Neural cell (in vitro differentiated cells): ENCODE results near the gene TMEM252. TPM values are rescaled to one million over a fixed set of nuclear protein-coding genes. Genes with fewer than 3 reads are reported as not detected.

Experiments
- H2AFZ ChIP-seq: fragments of 200-600, 300-800 bp; sonication (generic), shearing (Covaris generic); 2 replicates; pipeline ENCODE4 v1.6.0; 2014; ENCODE audit warnings: low read depth, mild to moderate bottlenecking, antibody characterized with exemption, low read length, moderate library complexity
- H3F3A ChIP-seq: fragments of 200-600 bp; shearing (Covaris generic); 2 replicates; pipeline ENCODE4 v1.6.1; 2016; ENCODE audit warnings: mild to moderate bottlenecking, moderate library complexity, mixed read lengths, antibody characterized with exemption, low read length; ENCODE audit not compliant: insufficient read depth, poor library complexity, severe bottlenecking
- H3K27ac ChIP-seq: fragments of 200-600, 300-800 bp; sonication (generic), shearing (Covaris generic); 2 replicates; pipeline ENCODE4 v1.5.1; 2014; ENCODE audit warnings: mild to moderate bottlenecking, low read length, moderate library complexity
- H3K27me3 ChIP-seq: fragments of 300-800, 200-600 bp; sonication (generic), shearing (Covaris generic); 2 replicates; pipeline ENCODE4 v1.6.0; 2014; ENCODE audit warnings: mild to moderate bottlenecking, low read depth, low read length, moderate library complexity; ENCODE audit not compliant: insufficient read depth
- H3K36me3 ChIP-seq: fragments of 300-800, 200-600 bp; sonication (generic), shearing (Covaris generic); 2 replicates; pipeline ENCODE4 v1.5.1; 2014; ENCODE audit warnings: mild to moderate bottlenecking, antibody characterized with exemption, low read length, moderate library complexity; ENCODE audit not compliant: insufficient read depth
- H3K4me2 ChIP-seq: fragments of 300-800, 200-600 bp; sonication (generic), shearing (Covaris generic); 2 replicates; pipeline ENCODE4 v1.6.0; 2014; ENCODE audit warnings: mild to moderate bottlenecking, low read length
- H3K4me3 ChIP-seq: fragments of 300-800, 200-600 bp; sonication (generic), shearing (Covaris generic); 2 replicates; pipeline ENCODE4 v1.5.1; 2014; ENCODE audit warnings: mild to moderate bottlenecking, low read length, moderate library complexity
- H3K79me2 ChIP-seq: fragments of 200-600 bp; shearing (Covaris generic); replicated peaks from 2 replicates; pipeline ENCODE4 v1.6.0; 2014; ENCODE audit warnings: mild to moderate bottlenecking, low read length, moderate library complexity; ENCODE audit not compliant: insufficient read depth
- H3K9ac ChIP-seq: fragments of 300-800, 200-600 bp; sonication (generic), shearing (Covaris generic); 2 replicates; pipeline ENCODE4 v1.6.1; 2016; ENCODE audit warnings: mild to moderate bottlenecking, low read length, mixed read lengths
- H3K9me2 ChIP-seq: fragments of 200-600 bp; shearing (Covaris generic); 2 replicates; pipeline ENCODE4 v1.6.1; 2016; ENCODE audit warnings: mild to moderate bottlenecking, low read length, mixed read lengths; ENCODE audit not compliant: insufficient read depth
- H3K9me3 ChIP-seq: fragments of 200-600, 300-800 bp; sonication (generic), shearing (Covaris generic); 2 replicates; pipeline ENCODE4 v1.6.1; 2016; ENCODE audit warnings: mild to moderate bottlenecking, mixed run types, low read length, moderate library complexity, mixed read lengths
- H4K20me1 ChIP-seq: fragments of 200-600 bp; shearing (Covaris generic); 2 replicates; pipeline ENCODE4 v1.6.1; 2016; ENCODE audit warnings: mild to moderate bottlenecking, mixed run types; ENCODE audit not compliant: insufficient read depth
- EP300 ChIP-seq: fragments of 450-650 bp; conservative IDR thresholded peaks from 2 replicates; pipeline ENCODE4 v1.6.1; 2014; ENCODE audit warnings: antibody characterized with exemption, mild to moderate bottlenecking, moderate library complexity; ENCODE audit not compliant: poor library complexity, severe bottlenecking
- EZH2 ChIP-seq: fragments of 200-600, 300-800 bp; shearing (Covaris generic), sonication (generic); IDR thresholded peaks from 2 replicates; pipeline ENCODE4 v1.6.1; 2014; ENCODE audit warnings: antibody characterized with exemption, low read length, borderline replicate concordance, mild to moderate bottlenecking; ENCODE audit not compliant: insufficient read depth, poor library complexity, severe bottlenecking
- MXI1 ChIP-seq: fragments of 450-650 bp; conservative IDR thresholded peaks from 2 replicates; pipeline ENCODE4 v1.6.1; 2014; ENCODE audit warnings: antibody characterized with exemption, mild to moderate bottlenecking; ENCODE audit not compliant: poor library complexity, severe bottlenecking
- POLR2AphosphoS5 ChIP-seq: IDR thresholded peaks from 2 replicates; pipeline ENCODE4 v1.6.1; 2012
- RAD21 ChIP-seq: fragments of 450-650 bp; conservative IDR thresholded peaks from 2 replicates; pipeline ENCODE4 v1.6.1; 2014; ENCODE audit warnings: antibody characterized with exemption, mild to moderate bottlenecking, moderate library complexity
- SMC3 ChIP-seq: fragments of 450-650 bp; conservative IDR thresholded peaks from 2 replicates; pipeline ENCODE4 v1.6.1; 2014; ENCODE audit warnings: antibody characterized with exemption, mild to moderate bottlenecking, moderate library complexity; ENCODE audit not compliant: poor library complexity
- TAF1 ChIP-seq: IDR thresholded peaks from 2 replicates; pipeline ENCODE4 v1.6.1; 2012; ENCODE audit warnings: low read depth
- polyA plus RNA-seq: library from polyadenylated mRNA; depleted of rRNA; stranded (reverse); fragments of >200 nt; gene quantifications from 2 replicates; pipeline ENCODE4 v1.2.3, GENCODE V29; 2014
- TF ChIP-seq, protein P1 (sequence below): fragments of 450-650 bp; IDR thresholded peaks from 2 replicates; pipeline ENCODE4 v1.5.1; 2014; ENCODE audit warnings: antibody characterized with exemption, mild to moderate bottlenecking, moderate library complexity; ENCODE audit not compliant: poor library complexity, severe bottlenecking
- TF ChIP-seq, protein P2 (sequence below): IDR thresholded peaks from 2 replicates; pipeline ENCODE4 v1.6.1; 2012; ENCODE audit warnings: borderline replicate concordance

The TMEM252 gene
- polyA plus RNA-seq, 1 donor from 2014 or later, result not detected

DNA sequence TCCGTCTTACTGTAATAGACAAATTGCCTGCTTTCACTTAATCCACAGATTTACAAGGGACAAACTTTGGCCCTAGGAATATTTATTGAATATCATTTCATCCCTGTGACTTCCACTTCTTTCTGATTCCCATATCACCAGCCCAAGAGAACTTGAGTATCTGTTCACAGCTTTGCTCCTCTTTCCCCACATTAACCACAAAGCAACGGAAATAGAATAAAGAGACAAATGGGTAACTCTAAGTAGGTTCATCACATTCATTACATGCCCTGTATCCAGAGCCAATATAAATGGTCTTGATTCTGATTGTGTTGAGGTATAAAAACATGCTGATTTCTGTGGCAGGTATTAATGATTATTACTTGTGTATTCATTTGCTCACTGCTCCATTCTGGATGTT, 41.9 kb downstream of the TMEM252 start:
- H3K9me2 ChIP-seq, result no peaks in the 10 kb centered on the region
- no peaks in the 10 kb centered on the region for H3K79me2 ChIP-seq
- no peaks in the 10 kb centered on the region for H3K36me3 ChIP-seq
- no peaks in the 10 kb centered on the region for H3K27me3 ChIP-seq
- H2AFZ ChIP-seq, result no peak overlapping the region
- H3K9me3 ChIP-seq, result no peaks in the 10 kb centered on the region
- TF ChIP-seq POLR2AphosphoS5 (no peak), MXI1 (no peak), EZH2 (no peak), RAD21 (no peak), TAF1 (no peak), EP300 (no peak), SMC3 (no peak)
- TF ChIP-seq, protein P1, sequence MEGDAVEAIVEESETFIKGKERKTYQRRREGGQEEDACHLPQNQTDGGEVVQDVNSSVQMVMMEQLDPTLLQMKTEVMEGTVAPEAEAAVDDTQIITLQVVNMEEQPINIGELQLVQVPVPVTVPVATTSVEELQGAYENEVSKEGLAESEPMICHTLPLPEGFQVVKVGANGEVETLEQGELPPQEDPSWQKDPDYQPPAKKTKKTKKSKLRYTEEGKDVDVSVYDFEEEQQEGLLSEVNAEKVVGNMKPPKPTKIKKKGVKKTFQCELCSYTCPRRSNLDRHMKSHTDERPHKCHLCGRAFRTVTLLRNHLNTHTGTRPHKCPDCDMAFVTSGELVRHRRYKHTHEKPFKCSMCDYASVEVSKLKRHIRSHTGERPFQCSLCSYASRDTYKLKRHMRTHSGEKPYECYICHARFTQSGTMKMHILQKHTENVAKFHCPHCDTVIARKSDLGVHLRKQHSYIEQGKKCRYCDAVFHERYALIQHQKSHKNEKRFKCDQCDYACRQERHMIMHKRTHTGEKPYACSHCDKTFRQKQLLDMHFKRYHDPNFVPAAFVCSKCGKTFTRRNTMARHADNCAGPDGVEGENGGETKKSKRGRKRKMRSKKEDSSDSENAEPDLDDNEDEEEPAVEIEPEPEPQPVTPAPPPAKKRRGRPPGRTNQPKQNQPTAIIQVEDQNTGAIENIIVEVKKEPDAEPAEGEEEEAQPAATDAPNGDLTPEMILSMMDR, result no peak
- TF ChIP-seq, protein P2, sequence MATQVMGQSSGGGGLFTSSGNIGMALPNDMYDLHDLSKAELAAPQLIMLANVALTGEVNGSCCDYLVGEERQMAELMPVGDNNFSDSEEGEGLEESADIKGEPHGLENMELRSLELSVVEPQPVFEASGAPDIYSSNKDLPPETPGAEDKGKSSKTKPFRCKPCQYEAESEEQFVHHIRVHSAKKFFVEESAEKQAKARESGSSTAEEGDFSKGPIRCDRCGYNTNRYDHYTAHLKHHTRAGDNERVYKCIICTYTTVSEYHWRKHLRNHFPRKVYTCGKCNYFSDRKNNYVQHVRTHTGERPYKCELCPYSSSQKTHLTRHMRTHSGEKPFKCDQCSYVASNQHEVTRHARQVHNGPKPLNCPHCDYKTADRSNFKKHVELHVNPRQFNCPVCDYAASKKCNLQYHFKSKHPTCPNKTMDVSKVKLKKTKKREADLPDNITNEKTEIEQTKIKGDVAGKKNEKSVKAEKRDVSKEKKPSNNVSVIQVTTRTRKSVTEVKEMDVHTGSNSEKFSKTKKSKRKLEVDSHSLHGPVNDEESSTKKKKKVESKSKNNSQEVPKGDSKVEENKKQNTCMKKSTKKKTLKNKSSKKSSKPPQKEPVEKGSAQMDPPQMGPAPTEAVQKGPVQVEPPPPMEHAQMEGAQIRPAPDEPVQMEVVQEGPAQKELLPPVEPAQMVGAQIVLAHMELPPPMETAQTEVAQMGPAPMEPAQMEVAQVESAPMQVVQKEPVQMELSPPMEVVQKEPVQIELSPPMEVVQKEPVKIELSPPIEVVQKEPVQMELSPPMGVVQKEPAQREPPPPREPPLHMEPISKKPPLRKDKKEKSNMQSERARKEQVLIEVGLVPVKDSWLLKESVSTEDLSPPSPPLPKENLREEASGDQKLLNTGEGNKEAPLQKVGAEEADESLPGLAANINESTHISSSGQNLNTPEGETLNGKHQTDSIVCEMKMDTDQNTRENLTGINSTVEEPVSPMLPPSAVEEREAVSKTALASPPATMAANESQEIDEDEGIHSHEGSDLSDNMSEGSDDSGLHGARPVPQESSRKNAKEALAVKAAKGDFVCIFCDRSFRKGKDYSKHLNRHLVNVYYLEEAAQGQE, result no peak
- no peaks in the 10 kb centered on the region for H4K20me1 ChIP-seq
- no peaks in the 10 kb centered on the region for H3F3A ChIP-seq
- H3K4me3 ChIP-seq, result no peak overlapping the region
- no peak overlapping the region for H3K27ac ChIP-seq
- no peak overlapping the region for H3K4me2 ChIP-seq
- H3K9ac ChIP-seq, result no peak overlapping the region

DNA sequence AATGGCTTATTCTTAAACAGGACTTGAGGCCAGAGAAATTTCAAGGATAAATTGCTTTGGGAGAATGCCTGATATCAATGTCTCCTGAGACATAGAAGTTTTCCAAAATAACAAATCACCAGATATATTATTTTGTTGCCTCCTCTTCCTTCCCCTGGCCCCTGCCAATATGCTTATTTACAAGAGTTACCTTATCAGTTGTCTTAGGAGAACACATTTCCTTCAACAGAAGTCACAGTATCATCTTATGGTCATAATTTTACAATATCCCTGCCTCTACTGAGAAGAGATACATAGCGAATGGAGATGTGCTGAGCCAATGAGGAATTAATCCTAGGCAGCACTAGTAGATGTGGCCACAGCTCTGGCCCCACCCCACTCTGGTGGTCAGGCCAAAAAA, 43.1 kb downstream of the TMEM252 start:
- no peaks in the 10 kb centered on the region for H3K27me3 ChIP-seq
- TF ChIP-seq MXI1 (no peak), TAF1 (no peak), EP300 (no peak), EZH2 (no peak), RAD21 (no peak), POLR2AphosphoS5 (no peak), SMC3 (no peak)
- TF ChIP-seq, protein P2, result no peak
- TF ChIP-seq, protein P1, result no peak

More for the DNA sequence above, 43.1 kb downstream of the TMEM252 start:
- Histone ChIP-seq H3K9me3 (no peaks in the 10 kb centered on the region), H3K9me2 (no peaks in the 10 kb centered on the region), H3K4me3 (no peak overlapping the region), H3K36me3 (no peaks in the 10 kb centered on the region), H3K4me2 (no peak overlapping the region), H3K27ac (no peak overlapping the region), H3F3A (no peaks in the 10 kb centered on the region), H3K79me2 (no peaks in the 10 kb centered on the region), H4K20me1 (no peaks in the 10 kb centered on the region), H3K9ac (no peak overlapping the region), H2AFZ (no peak overlapping the region)
